SK-N-SH (cell line): ENCODE data around the gene SDCCAG8. TPM values are rescaled to one million over a fixed set of nuclear protein-coding genes. Genes with fewer than 3 reads are reported as not detected.
A peak's percentile ranks its signal among the peaks of the same experiment; 100 is the strongest.

Experiments
- CTCF ChIA-PET: fragments of 300-600, 350-600 bp; formaldehyde crosslinking; extraction: SDS; loops from one replicate; lab custom pipeline; 2021; lab: Yijun Ruan, JAX
- POLR2A ChIA-PET: fragments of 350-600 bp; sonication (Branson Sonifier 250); formaldehyde crosslinking; extraction: SDS; loops from one replicate; lab custom pipeline; 2020; ENCODE audit warnings: antibody characterized with exemption, inconsistent platforms; lab: Yijun Ruan, JAX
- DNase-seq: peaks from one replicate; pipeline ENCODE4 v3.0.0; 2012
- H2AFZ ChIP-seq: fragments of 200-600 bp; sonication (generic); 2 replicates; pipeline ENCODE4 v1.8.1; 2016; ENCODE audit warnings: antibody characterized with exemption, mild to moderate bottlenecking, low read depth
- H3F3A ChIP-seq: fragments of 200-600 bp; sonication (generic); replicated peaks from 2 replicates; pipeline ENCODE3; 2016; ENCODE audit warnings: antibody characterized with exemption, mild to moderate bottlenecking; ENCODE audit not compliant: insufficient read depth
- H3K27ac ChIP-seq, 2 experiments: fragments of 200-500 bp in 1 of 2; fragments of 200-600 bp in 1 of 2; sonication (Bioruptor generic) in 1 of 2; sonication (generic), shearing (Covaris generic) in 1 of 2; 2 replicates each; pipeline versions ENCODE4 v1.5.1 to v1.6.1; 2014 to 2016; ENCODE audit warnings: low read depth in 2 of 2, inconsistent platforms in 1 of 2, low read length in 1 of 2, mild to moderate bottlenecking in 1 of 2, mixed read lengths in 1 of 2
- H3K27me3 ChIP-seq: fragments of 200-600 bp; sonication (generic), shearing (Covaris generic); 2 replicates; pipeline ENCODE4 v1.6.1; 2016; ENCODE audit warnings: mixed run types; ENCODE audit not compliant: insufficient read depth
- H3K36me3 ChIP-seq, 2 experiments: fragments of 200-500 bp in 1 of 2; fragments of 200-600 bp in 1 of 2; sonication (Bioruptor generic) in 1 of 2; sonication (generic) in 1 of 2; replicated peaks in 1 of 2; 2 replicates each; pipeline versions ENCODE3 to v1.5.1; 2014 to 2016; ENCODE audit warnings: low read length in 1 of 2, mild to moderate bottlenecking in 1 of 2; ENCODE audit not compliant: insufficient read depth in 2 of 2, control insufficient read depth in 1 of 2
- H3K4me1 ChIP-seq, 2 experiments: fragments of 200-500 bp in 1 of 2; fragments of 200-600 bp in 1 of 2; sonication (Bioruptor generic) in 1 of 2; sonication (generic), shearing (Covaris generic) in 1 of 2; 2 replicates each; pipeline versions ENCODE4 v1.5.1 to v1.6.1; 2014 to 2016; ENCODE audit warnings: low read depth in 1 of 2, low read length in 1 of 2, mixed run types in 1 of 2; ENCODE audit not compliant: insufficient read depth in 2 of 2, control insufficient read depth in 1 of 2
- H3K4me2 ChIP-seq: fragments of 200-600 bp; sonication (generic), shearing (Covaris generic); 2 replicates; pipeline ENCODE4 v1.6.1; 2017; ENCODE audit warnings: mixed run types
- H3K4me3 ChIP-seq, 2 experiments: fragments of 200-500 bp in 1 of 2; fragments of 200-600 bp in 1 of 2; sonication (Bioruptor generic) in 1 of 2; sonication (generic), shearing (Covaris generic) in 1 of 2; 2 replicates each; pipeline versions ENCODE4 v1.5.1 to v1.8.1; 2014 to 2016; ENCODE audit warnings: low read depth in 2 of 2, inconsistent platforms in 1 of 2, low read length in 1 of 2, mild to moderate bottlenecking in 1 of 2, mixed read lengths in 1 of 2, moderate library complexity in 1 of 2
- H3K79me2 ChIP-seq: fragments of 200-600 bp; sonication (generic); 2 replicates; pipeline ENCODE4 v1.8.1; 2017; ENCODE audit warnings: mild to moderate bottlenecking; ENCODE audit not compliant: insufficient read depth
- H3K9ac ChIP-seq: fragments of 200-600 bp; sonication (generic); 2 replicates; pipeline ENCODE4 v1.6.1; 2017; ENCODE audit warnings: mixed run types
- H3K9me2 ChIP-seq: fragments of 200-600 bp; sonication (generic); 2 replicates; pipeline ENCODE4 v1.6.1; 2017; ENCODE audit warnings: mixed run types
- H3K9me3 ChIP-seq: fragments of 200-600 bp; sonication (generic); 2 replicates; pipeline ENCODE4 v1.6.1; 2017; ENCODE audit warnings: mixed run types, mild to moderate bottlenecking, moderate library complexity
- H4K20me1 ChIP-seq: fragments of 200-600 bp; sonication (generic); 2 replicates; pipeline ENCODE4 v1.6.1; 2017; ENCODE audit warnings: mild to moderate bottlenecking, mixed run types; ENCODE audit not compliant: insufficient read depth
- CHD2 ChIP-seq: fragments of 150-350 bp; IDR thresholded peaks from 2 replicates; pipeline ENCODE4 v1.6.1; 2018; ENCODE audit warnings: low read length; ENCODE audit not compliant: partially characterized antibody
- ELF1 ChIP-seq: IDR thresholded peaks from 2 replicates; pipeline ENCODE4 v1.4.0; 2012
- EP300 ChIP-seq, 2 experiments: IDR thresholded peaks; 2 replicates each; pipeline versions ENCODE4 v1.4.0 to v1.6.1; 2012; ENCODE audit warnings: borderline replicate concordance in 1 of 2, low read depth in 1 of 2, low read length in 1 of 2
- EZH2phosphoT487 ChIP-seq: fragments of 200-600 bp; sonication (generic); IDR thresholded peaks from 2 replicates; pipeline ENCODE4 v1.6.1; 2017; ENCODE audit warnings: low read depth, mixed run types, mild to moderate bottlenecking, antibody characterized with exemption, moderate library complexity, borderline replicate concordance
- FOSL2 ChIP-seq: IDR thresholded peaks from 2 replicates; pipeline ENCODE4 v1.4.0; 2012; ENCODE audit warnings: low read depth, mild to moderate bottlenecking, moderate library complexity, borderline replicate concordance
- FOXM1 ChIP-seq: IDR thresholded peaks from 2 replicates; pipeline ENCODE4 v1.4.0; 2012; ENCODE audit warnings: low read depth, mild to moderate bottlenecking
- GABPA ChIP-seq: IDR thresholded peaks from 2 replicates; pipeline ENCODE4 v1.4.0; 2012; ENCODE audit warnings: low read depth, mild to moderate bottlenecking
- GATA2 ChIP-seq: sonication (generic); formaldehyde crosslinking; IDR thresholded peaks from 2 replicates; pipeline ENCODE4 v1.5.0; 2020; ENCODE audit warnings: mild to moderate bottlenecking, missing genetic modification reagents
- IRF3 ChIP-seq: fragments of 150-350 bp; IDR thresholded peaks from 2 replicates; pipeline ENCODE4 v1.6.1; 2016; ENCODE audit warnings: mild to moderate bottlenecking, low read depth, low read length
- JUND ChIP-seq: IDR thresholded peaks from 2 replicates; pipeline ENCODE4 v1.4.0; 2012
- MEF2A ChIP-seq: IDR thresholded peaks from 2 replicates; pipeline ENCODE4 v1.4.0; 2012; ENCODE audit warnings: low read depth, borderline replicate concordance
- NFIC ChIP-seq: IDR thresholded peaks from 2 replicates; pipeline ENCODE4 v1.4.0; 2012; ENCODE audit warnings: borderline replicate concordance
- PBX3 ChIP-seq: IDR thresholded peaks from 2 replicates; pipeline ENCODE4; 2012
- POLR2AphosphoS5 ChIP-seq: IDR thresholded peaks from 2 replicates; pipeline ENCODE4 v1.6.1; 2012; ENCODE audit warnings: low read depth, low read length
- RAD21 ChIP-seq: IDR thresholded peaks from 2 replicates; pipeline ENCODE4 v1.6.1; 2012; ENCODE audit warnings: mild to moderate bottlenecking, low read length
- RCOR1 ChIP-seq: fragments of 150-350 bp; IDR thresholded peaks from 2 replicates; pipeline ENCODE4 v1.6.1; 2017; ENCODE audit warnings: antibody characterized with exemption, low read length
- REST ChIP-seq: IDR thresholded peaks from 2 replicates; pipeline ENCODE4 v1.6.1; 2012; ENCODE audit warnings: mild to moderate bottlenecking, low read depth, low read length, moderate library complexity
- RFX5 ChIP-seq: IDR thresholded peaks from 2 replicates; pipeline ENCODE4 v1.6.1; 2012; ENCODE audit warnings: mild to moderate bottlenecking, improper control_type of control experiment, low read length
- RXRA ChIP-seq: IDR thresholded peaks from 2 replicates; pipeline ENCODE4 v1.4.0; 2012; ENCODE audit warnings: low read depth, mild to moderate bottlenecking, borderline replicate concordance
- TAF1 ChIP-seq: IDR thresholded peaks from 2 replicates; pipeline ENCODE4 v1.6.1; 2012; ENCODE audit warnings: low read depth, mild to moderate bottlenecking, low read length, moderate library complexity, borderline replicate concordance
- TCF12 ChIP-seq: IDR thresholded peaks from 2 replicates; pipeline ENCODE4 v1.4.0; 2012
- TEAD4 ChIP-seq: IDR thresholded peaks from 2 replicates; pipeline ENCODE4 v1.4.0; 2012; ENCODE audit warnings: mild to moderate bottlenecking, borderline replicate concordance; ENCODE audit not compliant: insufficient read depth
- USF1 ChIP-seq: IDR thresholded peaks from 2 replicates; pipeline ENCODE4 v1.4.0; 2012; ENCODE audit warnings: low read depth, borderline replicate concordance
- ZBTB33 ChIP-seq: IDR thresholded peaks from 2 replicates; pipeline ENCODE4 v1.4.0; 2012; ENCODE audit warnings: low read depth, borderline replicate concordance
- WGBS: methylation state at CpG from one replicate; pipeline ENCODE4 v1.1.6; 2017; ENCODE audit warnings: low lambda C conversion rate; 5-methylcytosine and 5-hydroxymethylcytosine counted together
- polyA plus RNA-seq, 3 experiments: library from polyadenylated mRNA; depleted of rRNA; stranded (reverse); fragments of >200 nt; gene quantifications; 2 replicates each; pipeline ENCODE4 v1.2.3, GENCODE V29; 2012

Gene SDCCAG8
- polyA plus RNA-seq, 1 of the 3 experiments (the other 2 are of a cell fraction), result 22.7 TPM

- Histone ChIP-seq H3K4me3 (peak overlapping the region in 1 of 2 experiments; percentile 40; a peak in 1 of 4 replicates), H3K4me1 (peaks cover 26 to 45% of the 10 kb centered on the region in 2 experiments), H3K4me2 (peak overlapping the region; percentile 79), H3F3A (peaks cover 74% of the 10 kb centered on the region), H3K9ac (peak overlapping the region; percentile 47; the same call in 1 of the 2 replicates), H3K79me2 (peaks cover 67% of the 10 kb centered on the region), H3K9me3 (no peaks in the 10 kb centered on the region), H3K36me3 (peaks cover 4 to 16% of the 10 kb centered on the region in 2 experiments), H2AFZ (peak overlapping the region; percentile 37; the same call in 1 of the 2 replicates), H3K27ac (peak overlapping the region; percentile 83 to 95), H4K20me1 (no peaks in the 10 kb centered on the region), H3K27me3 (no peaks in the 10 kb centered on the region), H3K9me2 (no peaks in the 10 kb centered on the region)
- TF ChIP-seq GABPA (0 out of 2 replicates have a peak, but pooled peaks have one; percentile 20), JUND (peak; percentile 97), USF1 (no peak), IRF3 (no peak), POLR2AphosphoS5 (peak; percentile 47; the same call in 1 of the 2 replicates), GATA2 (CRISPR knock-in tag) (no peak), MEF2A (0 out of 2 replicates have a peak, but pooled peaks have one; percentile 41), RAD21 (no peak), NFIC (peak; percentile 88), EZH2phosphoT487 (no peak), RFX5 (no peak), ZBTB33 (peak; percentile 41; the same call in 1 of the 2 replicates), TEAD4 (peak; percentile 87), PBX3 (peak; percentile 90), TAF1 (0 out of 2 replicates have a peak, but pooled peaks have one; percentile 28), TCF12 (peak; percentile 89), FOSL2 (peak; percentile 95), CHD2 (no peak), RCOR1 (no peak), FOXM1 (peak; percentile 79; the same call in 1 of the 2 replicates), EP300 (IDR thresholded peaks at IDR 0.05; ENCODE audit: borderline replicate concordance in 1 of 2, low read depth in 1 of 2, low read length in 1 of 2) (peak; percentile 53 to 94), RXRA (peak; percentile 77; the same call in 1 of the 2 replicates), REST (no peak), ELF1 (no peak)
- no peak for DNase-seq
- 32% methylated on average over 12 of the region's 12 CpGs for WGBS
- POLR2A ChIA-PET, result no interaction called here
- CTCF ChIA-PET, result no interaction called here
Observed at GRCh38 chr1:243267914-243268653, 12.2 kb downstream of the SDCCAG8 start.
